ENCODE results near the gene ZC2HC1C.

Gene ZC2HC1C

DNA sequence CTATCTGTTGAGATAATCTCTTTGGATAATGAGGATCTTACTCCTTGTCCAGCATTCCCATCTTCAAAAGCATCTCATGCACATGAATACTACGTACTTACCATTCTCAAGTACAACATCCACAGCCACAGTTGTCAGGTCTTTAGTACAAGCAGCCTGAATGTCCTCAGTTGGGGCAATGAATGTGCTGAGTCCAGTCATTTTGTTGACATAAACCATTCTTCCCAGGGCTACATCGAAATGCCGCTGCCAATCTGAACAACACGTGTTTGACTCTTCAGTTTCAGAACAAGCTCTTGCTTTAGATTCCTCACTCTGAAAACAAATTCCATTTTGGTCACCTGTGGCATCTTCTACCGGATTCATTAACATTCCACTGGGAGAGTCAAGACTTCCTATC lies 23.2 kb upstream of the ZC2HC1C start:
- no peak for DNase-seq (ENCODE audit: low read depth, low spot score)
- no peak for TF ChIP-seq CTCF (IDR thresholded peaks at IDR 0.05; ENCODE audit: low read depth, low read length)
- in situ Hi-C loops (cut with HindIII; ENCODE audit: low sequenced_read_pairs): no loop called here
- no peak overlapping the region for H3K4me3 ChIP-seq (ENCODE audit: low read depth, low read length)

DNA sequence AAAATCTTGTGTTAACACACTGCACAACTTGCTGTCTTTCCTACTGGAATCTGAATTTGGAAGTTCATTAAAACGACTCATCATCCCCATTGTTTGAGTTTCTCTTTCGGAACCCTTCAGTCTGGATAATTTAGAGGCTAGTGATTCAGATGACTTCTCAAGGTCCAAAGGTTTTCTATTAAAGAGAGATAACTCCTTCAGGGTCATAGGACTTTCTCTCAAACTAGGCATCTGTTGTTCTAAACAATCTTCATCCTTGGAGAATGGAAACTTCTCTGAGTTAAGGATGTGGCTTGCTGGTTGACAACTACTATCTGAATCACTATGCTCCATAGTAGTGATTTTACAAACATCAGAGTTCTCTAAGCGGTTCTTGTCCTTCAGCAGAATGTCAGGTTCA lies 22.5 kb upstream of the ZC2HC1C start:
- in situ Hi-C loops (cut with HindIII; ENCODE audit: low sequenced_read_pairs): no loop called here
- DNase-seq (ENCODE audit: low read depth, low spot score): no peak
- TF ChIP-seq CTCF (IDR thresholded peaks at IDR 0.05; ENCODE audit: low read depth, low read length): no peak
- no peak overlapping the region for H3K4me3 ChIP-seq (ENCODE audit: low read depth, low read length)

GRCh38 chr14:75047506-75047905 lies 21.9 kb upstream of the ZC2HC1C start:
- no peak overlapping the region for H3K4me3 ChIP-seq (ENCODE audit: low read depth, low read length)
- in situ Hi-C loops (cut with HindIII; ENCODE audit: low sequenced_read_pairs): no loop called here
- no peak for DNase-seq (ENCODE audit: low read depth, low spot score)
- TF ChIP-seq CTCF (IDR thresholded peaks at IDR 0.05; ENCODE audit: low read depth, low read length): no peak

DNA sequence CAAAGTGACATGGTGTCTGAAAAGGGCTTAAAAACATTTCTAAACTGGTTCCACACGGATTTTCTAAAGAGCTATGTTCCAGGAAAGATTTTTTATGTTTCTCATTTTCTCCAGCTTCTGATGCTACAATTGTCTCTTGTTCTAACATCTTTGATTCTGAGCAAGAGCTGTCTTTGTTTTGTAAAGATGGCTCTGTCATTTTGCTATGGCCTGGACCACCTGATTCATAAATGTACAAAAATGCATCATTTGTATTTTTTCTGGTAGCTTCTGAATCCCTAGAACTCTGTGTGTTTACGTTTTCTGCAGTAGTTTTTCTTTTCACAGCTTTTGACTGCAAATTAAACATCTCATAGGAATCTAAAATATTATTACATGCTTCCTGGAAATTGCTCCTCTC lies 21.3 kb upstream of the ZC2HC1C start:
- H3K4me3 ChIP-seq (ENCODE audit: low read depth, low read length): no peak overlapping the region
- TF ChIP-seq CTCF (IDR thresholded peaks at IDR 0.05; ENCODE audit: low read depth, low read length): no peak
- DNase-seq (ENCODE audit: low read depth, low spot score): no peak
- in situ Hi-C loops (cut with HindIII; ENCODE audit: low sequenced_read_pairs): no loop called here

DNA sequence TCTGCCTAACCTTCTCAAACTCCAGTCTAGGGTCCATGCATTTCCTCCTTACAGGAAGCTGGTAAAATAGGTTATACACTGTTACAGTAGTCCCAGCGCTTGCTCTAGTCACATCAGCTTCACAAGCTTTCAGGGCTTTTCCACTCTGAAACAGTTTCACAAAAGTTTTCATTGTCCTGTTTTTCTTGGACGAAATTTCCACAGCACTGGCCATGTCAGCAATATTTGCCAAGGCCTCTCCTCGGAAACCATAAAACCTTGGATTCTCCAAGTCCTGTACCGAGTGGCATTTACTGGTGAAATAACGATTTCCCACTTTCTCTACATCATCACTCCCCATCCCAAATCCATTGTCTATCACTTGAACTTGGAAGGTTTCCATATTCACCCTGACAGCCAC lies 20.3 kb upstream of the ZC2HC1C start:
- DNase-seq (ENCODE audit: low read depth, low spot score): no peak
- in situ Hi-C loops (cut with HindIII; ENCODE audit: low sequenced_read_pairs): no loop called here
- H3K4me3 ChIP-seq (ENCODE audit: low read depth, low read length): no peak overlapping the region
- TF ChIP-seq CTCF (IDR thresholded peaks at IDR 0.05; ENCODE audit: low read depth, low read length): no peak

- no peak for TF ChIP-seq CTCF (IDR thresholded peaks at IDR 0.05; ENCODE audit: low read depth, low read length)
- DNase-seq (ENCODE audit: low read depth, low spot score): no peak
Observed at GRCh38 chr14:75049731-75050201, 19.7 kb upstream of the ZC2HC1C start.

More at GRCh38 chr14:75049731-75050201, 19.7 kb upstream of the ZC2HC1C start:
- in situ Hi-C loops (cut with HindIII; ENCODE audit: low sequenced_read_pairs): no loop called here
- no peak overlapping the region for H3K4me3 ChIP-seq (ENCODE audit: low read depth, low read length)

Measured in astrocyte of the spinal cord (primary cell).